Measurements from ENCODE around the gene BRF1. TPM values are rescaled to one million over a fixed set of nuclear protein-coding genes. Genes with fewer than 3 reads are reported as not detected.
A peak's percentile ranks its signal among the peaks of the same experiment; 100 is the strongest.

The BRF1 gene
- total and polyA plus RNA-seq, 2 donors (not counting 1 experiment from before 2014, with no cell fraction given) = 7.4 to 33.4 TPM

DNA sequence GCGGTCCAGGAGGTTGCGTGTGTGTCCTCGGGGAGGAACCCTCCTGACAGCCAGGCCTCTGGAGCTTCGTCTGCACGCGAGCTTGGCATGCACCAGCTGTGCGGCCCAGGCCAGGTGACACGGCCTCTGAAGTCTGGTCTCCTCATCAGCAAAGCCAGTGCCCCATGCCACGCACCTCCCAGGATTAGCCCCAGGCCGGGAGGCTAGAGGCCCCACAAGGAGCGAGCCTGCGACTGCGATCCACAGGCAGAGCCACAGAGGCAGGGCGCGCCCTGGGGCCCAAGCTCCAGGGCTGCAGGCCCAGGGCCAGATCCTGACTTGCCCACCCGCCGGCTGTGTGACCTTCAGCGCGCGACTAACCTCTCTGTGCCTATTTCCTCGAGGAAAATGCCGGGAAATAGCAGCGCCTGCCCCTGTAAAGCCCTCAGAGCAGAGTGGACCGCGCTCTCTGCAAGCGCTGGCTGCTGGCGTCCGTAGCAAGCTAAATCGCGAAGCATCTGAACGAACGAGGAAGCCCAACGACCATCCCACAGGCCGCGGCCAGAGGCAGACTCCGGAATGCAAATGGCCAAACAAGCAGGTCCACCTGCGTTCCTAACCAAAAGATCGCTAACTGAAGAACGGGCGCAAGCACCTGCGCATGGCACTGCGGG lies 53.0 kb downstream of the BRF1 start:
- DNase-seq (ENCODE audit: low read depth in 2 of 2) = no peak

DNA sequence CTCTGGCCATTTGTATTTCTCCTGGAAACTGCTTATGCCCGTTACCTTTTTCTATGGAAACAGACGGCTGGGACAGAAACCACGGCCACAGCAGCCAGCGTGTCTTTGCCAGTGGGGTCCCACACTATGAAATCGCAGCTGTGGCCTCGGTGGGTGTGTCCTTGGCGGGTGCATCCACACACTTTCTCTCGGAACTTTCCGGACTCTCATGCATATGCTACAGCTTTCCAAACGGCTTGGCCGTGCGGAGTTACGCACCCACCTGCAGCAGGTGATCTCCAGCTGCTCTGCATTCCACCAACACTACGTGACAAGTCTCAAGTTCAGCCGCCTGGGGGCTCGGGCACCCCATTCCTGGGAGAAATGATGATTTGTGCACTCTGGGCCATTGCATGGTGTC lies 53.8 kb downstream of the BRF1 start:
- Histone ChIP-seq H3K9me3 (ENCODE audit: control insufficient read depth, insufficient read depth, low read depth, low read length) (no peaks in the 10 kb centered on the region), H3K27ac (ENCODE audit: insufficient read depth, low read length) (no peak overlapping the region), H3K9ac (ENCODE audit: insufficient read depth, low read length) (no peak overlapping the region), H4K20me1 (ENCODE audit: control insufficient read depth, extremely low read depth, insufficient read depth, low read length) (no peaks in the 10 kb centered on the region), H3K4me1 (ENCODE audit: control insufficient read depth, extremely low read depth, insufficient read depth, low read length) (peaks cover 8% of the 10 kb centered on the region), H3K27me3 (ENCODE audit: control insufficient read depth, insufficient read depth, low read length) (no peaks in the 10 kb centered on the region), H3K4me3 (replicated peaks in 1 of 4; ENCODE audit: control extremely low read depth in 1 of 4, insufficient read depth in 1 of 4, low read depth in 3 of 4, low read length in 4 of 4) (peak overlapping the region in 1 of 4 experiments; percentile 67), H3K79me2 (ENCODE audit: control insufficient read depth, insufficient read depth, low read length) (peaks cover 17% of the 10 kb centered on the region), H3K36me3 (ENCODE audit: control insufficient read depth, insufficient read depth, low read length) (peaks cover 16% of the 10 kb centered on the region), H2AFZ (ENCODE audit: low read length) (no peak overlapping the region), H3K4me2 (ENCODE audit: extremely low read depth, insufficient read depth, low read length) (no peak overlapping the region)
- no peak for DNase-seq (ENCODE audit: low read depth in 2 of 2)
- no peak for TF ChIP-seq EZH2 (IDR thresholded peaks at IDR 0.05; ENCODE audit: low read length, missing control alignments)
- TF ChIP-seq, protein P1, sequence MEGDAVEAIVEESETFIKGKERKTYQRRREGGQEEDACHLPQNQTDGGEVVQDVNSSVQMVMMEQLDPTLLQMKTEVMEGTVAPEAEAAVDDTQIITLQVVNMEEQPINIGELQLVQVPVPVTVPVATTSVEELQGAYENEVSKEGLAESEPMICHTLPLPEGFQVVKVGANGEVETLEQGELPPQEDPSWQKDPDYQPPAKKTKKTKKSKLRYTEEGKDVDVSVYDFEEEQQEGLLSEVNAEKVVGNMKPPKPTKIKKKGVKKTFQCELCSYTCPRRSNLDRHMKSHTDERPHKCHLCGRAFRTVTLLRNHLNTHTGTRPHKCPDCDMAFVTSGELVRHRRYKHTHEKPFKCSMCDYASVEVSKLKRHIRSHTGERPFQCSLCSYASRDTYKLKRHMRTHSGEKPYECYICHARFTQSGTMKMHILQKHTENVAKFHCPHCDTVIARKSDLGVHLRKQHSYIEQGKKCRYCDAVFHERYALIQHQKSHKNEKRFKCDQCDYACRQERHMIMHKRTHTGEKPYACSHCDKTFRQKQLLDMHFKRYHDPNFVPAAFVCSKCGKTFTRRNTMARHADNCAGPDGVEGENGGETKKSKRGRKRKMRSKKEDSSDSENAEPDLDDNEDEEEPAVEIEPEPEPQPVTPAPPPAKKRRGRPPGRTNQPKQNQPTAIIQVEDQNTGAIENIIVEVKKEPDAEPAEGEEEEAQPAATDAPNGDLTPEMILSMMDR (conservative IDR thresholded peaks at IDR 0.05 in 1 of 2, IDR thresholded peaks at IDR 0.05 in 1 of 2; ENCODE audit: low read depth in 1 of 2, low read length in 2 of 2) = no peak

More for the DNA sequence above, 53.0 kb downstream of the BRF1 start:
- Histone ChIP-seq H4K20me1 (ENCODE audit: control insufficient read depth, extremely low read depth, insufficient read depth, low read length) (no peaks in the 10 kb centered on the region), H3K4me1 (ENCODE audit: control insufficient read depth, extremely low read depth, insufficient read depth, low read length) (peaks cover 8% of the 10 kb centered on the region), H3K9ac (ENCODE audit: insufficient read depth, low read length) (peak overlapping the region; percentile 40), H3K36me3 (ENCODE audit: control insufficient read depth, insufficient read depth, low read length) (peaks cover 17% of the 10 kb centered on the region), H3K79me2 (ENCODE audit: control insufficient read depth, insufficient read depth, low read length) (peaks cover 16% of the 10 kb centered on the region), H2AFZ (ENCODE audit: low read length) (peak overlapping the region; percentile 79), H3K9me3 (ENCODE audit: control insufficient read depth, insufficient read depth, low read depth, low read length) (no peaks in the 10 kb centered on the region), H3K27ac (ENCODE audit: insufficient read depth, low read length) (peak overlapping the region; percentile 59), H3K4me2 (ENCODE audit: extremely low read depth, insufficient read depth, low read length) (peak overlapping the region; percentile 69), H3K27me3 (ENCODE audit: control insufficient read depth, insufficient read depth, low read length) (no peaks in the 10 kb centered on the region), H3K4me3 (replicated peaks in 1 of 4; ENCODE audit: control extremely low read depth in 1 of 4, insufficient read depth in 1 of 4, low read depth in 3 of 4, low read length in 4 of 4) (peak overlapping the region; percentile 42 to 67 (median 56))
- no peak for TF ChIP-seq EZH2 (IDR thresholded peaks at IDR 0.05; ENCODE audit: low read length, missing control alignments)
- TF ChIP-seq, protein P1 (conservative IDR thresholded peaks at IDR 0.05 in 1 of 2, IDR thresholded peaks at IDR 0.05 in 1 of 2; ENCODE audit: low read depth in 1 of 2, low read length in 2 of 2) = no peak

DNA sequence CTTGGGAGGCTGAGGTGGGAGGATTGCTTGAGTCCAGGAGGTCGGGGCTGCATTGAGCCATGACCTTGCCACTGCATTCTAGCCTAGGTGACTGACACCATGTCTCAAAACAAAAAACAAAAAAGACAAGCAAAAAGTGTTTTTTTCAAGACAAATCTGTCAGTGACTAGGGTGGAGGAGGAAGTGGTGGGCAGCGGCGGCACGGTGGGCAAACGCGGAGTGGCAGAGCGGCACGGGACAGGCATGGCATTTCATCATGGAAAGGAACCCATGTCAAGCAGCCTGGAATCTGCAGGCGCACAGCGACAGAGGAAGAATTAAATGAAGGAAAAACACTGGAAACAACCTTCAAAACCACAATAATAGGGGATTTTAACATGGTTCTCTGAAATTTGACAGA lies 56.5 kb downstream of the BRF1 start:
- Histone ChIP-seq H3K4me1 (ENCODE audit: control insufficient read depth, extremely low read depth, insufficient read depth, low read length) (peaks cover 5% of the 10 kb centered on the region), H4K20me1 (ENCODE audit: control insufficient read depth, extremely low read depth, insufficient read depth, low read length) (no peaks in the 10 kb centered on the region), H3K4me2 (ENCODE audit: extremely low read depth, insufficient read depth, low read length) (no peak overlapping the region), H3K9ac (ENCODE audit: insufficient read depth, low read length) (no peak overlapping the region), H3K4me3 (replicated peaks in 1 of 4; ENCODE audit: control extremely low read depth in 1 of 4, insufficient read depth in 1 of 4, low read depth in 3 of 4, low read length in 4 of 4) (no peak overlapping the region), H3K27ac (ENCODE audit: insufficient read depth, low read length) (no peak overlapping the region), H2AFZ (ENCODE audit: low read length) (no peak overlapping the region), H3K36me3 (ENCODE audit: control insufficient read depth, insufficient read depth, low read length) (peaks cover 9% of the 10 kb centered on the region), H3K79me2 (ENCODE audit: control insufficient read depth, insufficient read depth, low read length) (peaks cover 22% of the 10 kb centered on the region), H3K27me3 (ENCODE audit: control insufficient read depth, insufficient read depth, low read length) (no peaks in the 10 kb centered on the region), H3K9me3 (ENCODE audit: control insufficient read depth, insufficient read depth, low read depth, low read length) (no peaks in the 10 kb centered on the region)
- DNase-seq (ENCODE audit: low read depth in 2 of 2) = no peak
- TF ChIP-seq EZH2 (IDR thresholded peaks at IDR 0.05; ENCODE audit: low read length, missing control alignments) = no peak
- TF ChIP-seq, protein P1 (conservative IDR thresholded peaks at IDR 0.05 in 1 of 2, IDR thresholded peaks at IDR 0.05 in 1 of 2; ENCODE audit: low read depth in 1 of 2, low read length in 2 of 2) = no peak

All from fibroblast of lung (primary cell).